ENCODE results near the gene TRERF1.

- TF ChIP-seq CTCF (IDR thresholded peaks at IDR 0.05; ENCODE audit: poor library complexity) (no peak), EZH2 (IDR thresholded peaks at IDR 0.05; ENCODE audit: borderline replicate concordance) (no peak)
Observed at GRCh38 chr6:42322676-42323075, 129.1 kb downstream of the TRERF1 start.
